B cell (primary cell): ENCODE measurements around the gene MAMDC4.

ENCODE experiments used
- CTCF ChIP-seq: fragments of 200-600 bp; IDR thresholded peaks from one replicate; pipeline ENCODE4 v1.8.0; 2022; ENCODE audit warnings: antibody characterized with exemption, mild to moderate bottlenecking
- EZH2 ChIP-seq: IDR thresholded peaks from 2 replicates; pipeline ENCODE4 v1.6.1; 2012; ENCODE audit warnings: borderline replicate concordance, low read depth, mild to moderate bottlenecking, moderate library complexity, low read length; ENCODE audit not compliant: insufficient read depth, poor library complexity, severe bottlenecking

GRCh38 chr9:136803551-136804508, 48.3 kb upstream of the MAMDC4 start:
- TF ChIP-seq CTCF (no peak), EZH2 (no peak)
